DMS53 treated with DMSO at 0.1 percent for 48 hours (cell line): ENCODE results near the gene CACNA1I.

Experiments used
- DNase-seq: peaks from one replicate; lab custom pipeline; 2025; ENCODE audit not compliant: unreplicated experiment; lab: John Stamatoyannopoulos, UW

CACNA1I gene

GRCh38 chr22:39664485-39665200, 94.1 kb downstream of the CACNA1I start:
- DNase-seq = peak; percentile 62

GRCh38 chr22:39665229-39665628, 94.7 kb downstream of the CACNA1I start:
- DNase-seq = no peak

GRCh38 chr22:39665661-39666431, 95.3 kb downstream of the CACNA1I start:
- DNase-seq = no peak

- DNase-seq = no peak
Observed at GRCh38 chr22:39666495-39666894, 95.9 kb downstream of the CACNA1I start.

DNA sequence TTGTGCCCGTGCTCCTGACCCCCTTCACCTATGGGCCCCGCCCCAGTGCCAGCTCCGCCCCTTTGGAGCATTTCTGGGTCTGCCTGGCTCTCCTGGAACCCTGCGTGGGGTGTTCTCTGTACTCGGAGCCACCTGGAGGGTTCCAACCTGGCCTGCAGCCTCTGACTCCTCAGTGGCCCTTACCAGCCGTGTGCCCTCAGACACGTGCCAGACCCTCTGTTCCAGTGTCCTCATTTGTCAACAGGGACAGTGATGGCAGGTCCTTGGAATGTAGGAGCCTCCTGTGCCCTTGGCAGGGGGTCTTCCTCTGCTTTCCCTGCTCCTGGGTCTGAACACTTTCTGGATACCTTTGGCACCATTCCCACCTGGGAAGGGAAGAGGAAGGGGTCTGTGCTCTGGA, 96.4 kb downstream of the CACNA1I start:
- DNase-seq = no peak

GRCh38 chr22:39669432-39669831, 98.9 kb downstream of the CACNA1I start:
- DNase-seq = no peak

GRCh38 chr22:39671936-39672335, 101.4 kb downstream of the CACNA1I start:
- DNase-seq = no peak

DNA sequence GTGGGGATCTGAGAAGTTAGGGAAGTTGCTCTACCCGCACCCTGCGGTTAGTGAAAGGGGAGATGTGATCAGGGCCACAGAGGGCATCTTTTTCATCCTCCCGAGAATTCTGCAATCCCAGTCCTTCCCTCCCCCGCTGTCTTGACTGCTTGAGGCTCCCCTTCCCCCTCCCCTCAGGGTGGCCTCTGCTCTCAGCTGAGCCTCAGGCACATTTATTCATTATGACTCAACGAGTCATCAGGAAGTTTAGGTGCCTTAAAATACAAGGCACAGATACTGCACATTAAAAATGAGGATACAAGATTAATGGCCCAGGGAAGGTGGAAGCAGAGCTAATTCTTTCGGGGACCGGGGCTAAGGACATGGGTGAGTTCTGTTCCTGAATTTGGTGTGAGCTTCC, 104.0 kb downstream of the CACNA1I start:
- DNase-seq = no peak

DNA sequence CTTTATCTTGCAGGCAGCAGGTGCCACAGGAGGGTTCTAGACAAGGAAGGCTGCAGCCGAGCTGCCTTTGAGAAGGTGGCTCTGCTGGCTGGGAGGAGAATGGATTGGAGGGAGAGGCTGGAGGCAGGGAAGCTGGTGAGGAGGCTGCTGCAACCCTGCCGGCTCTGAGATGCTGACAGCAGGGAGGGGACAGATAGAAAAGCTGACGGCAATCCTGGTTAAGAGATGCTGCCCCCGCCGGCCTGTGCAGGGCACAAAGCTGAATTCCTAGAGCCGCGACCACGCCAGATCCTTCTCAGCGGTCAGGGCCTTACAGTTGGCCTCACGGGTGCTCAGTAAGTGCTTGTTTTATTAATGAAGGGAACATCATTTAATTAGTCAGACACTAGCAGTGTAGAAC, 105.4 kb downstream of the CACNA1I start:
- no peak for DNase-seq

- DNase-seq = no peak
Observed at GRCh38 chr22:39677967-39678366, 107.4 kb downstream of the CACNA1I start.

- DNase-seq = no peak
Observed at GRCh38 chr22:39678862-39679490, 108.4 kb downstream of the CACNA1I start.

DNA sequence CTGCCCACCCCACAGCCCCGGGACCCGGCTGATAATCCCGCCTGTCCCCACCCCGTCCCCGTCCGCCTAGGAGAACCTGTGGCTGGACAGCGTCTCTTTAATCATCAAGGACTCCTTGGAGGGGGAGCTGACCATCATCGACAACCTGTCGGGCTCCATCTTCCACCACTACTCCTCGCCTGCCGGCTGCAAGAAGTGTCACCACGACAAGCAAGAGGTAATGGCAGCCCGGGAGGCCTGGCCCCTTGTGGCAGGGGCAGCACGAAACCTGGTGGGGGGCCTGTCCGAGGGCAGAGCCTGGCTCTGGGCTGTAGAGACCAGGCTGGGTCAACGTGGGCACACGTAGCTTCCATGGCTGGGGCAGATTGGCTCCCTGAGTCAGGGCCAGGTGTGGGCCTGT, 109.1 kb downstream of the CACNA1I start:
- no peak for DNase-seq

DNA sequence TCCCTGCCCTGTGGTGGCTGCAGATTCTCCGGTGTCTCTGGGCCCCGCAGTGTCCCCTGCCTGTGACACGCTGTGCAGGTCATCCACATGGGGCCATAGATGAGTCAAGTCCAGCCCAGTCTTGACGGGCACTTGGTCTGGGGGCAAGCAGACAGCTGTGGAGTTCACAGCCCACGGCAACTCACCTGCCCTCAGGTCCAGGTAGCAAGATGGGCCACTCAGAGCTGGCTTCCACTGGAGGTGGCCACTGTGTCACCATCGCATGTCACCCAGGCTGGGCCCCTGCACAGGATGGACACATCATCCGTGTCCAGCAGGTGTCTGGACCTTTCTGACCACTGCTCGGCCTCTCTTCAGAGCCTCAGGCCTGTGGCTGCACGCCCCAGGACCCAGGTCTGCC, 109.9 kb downstream of the CACNA1I start:
- DNase-seq = no peak

DNA sequence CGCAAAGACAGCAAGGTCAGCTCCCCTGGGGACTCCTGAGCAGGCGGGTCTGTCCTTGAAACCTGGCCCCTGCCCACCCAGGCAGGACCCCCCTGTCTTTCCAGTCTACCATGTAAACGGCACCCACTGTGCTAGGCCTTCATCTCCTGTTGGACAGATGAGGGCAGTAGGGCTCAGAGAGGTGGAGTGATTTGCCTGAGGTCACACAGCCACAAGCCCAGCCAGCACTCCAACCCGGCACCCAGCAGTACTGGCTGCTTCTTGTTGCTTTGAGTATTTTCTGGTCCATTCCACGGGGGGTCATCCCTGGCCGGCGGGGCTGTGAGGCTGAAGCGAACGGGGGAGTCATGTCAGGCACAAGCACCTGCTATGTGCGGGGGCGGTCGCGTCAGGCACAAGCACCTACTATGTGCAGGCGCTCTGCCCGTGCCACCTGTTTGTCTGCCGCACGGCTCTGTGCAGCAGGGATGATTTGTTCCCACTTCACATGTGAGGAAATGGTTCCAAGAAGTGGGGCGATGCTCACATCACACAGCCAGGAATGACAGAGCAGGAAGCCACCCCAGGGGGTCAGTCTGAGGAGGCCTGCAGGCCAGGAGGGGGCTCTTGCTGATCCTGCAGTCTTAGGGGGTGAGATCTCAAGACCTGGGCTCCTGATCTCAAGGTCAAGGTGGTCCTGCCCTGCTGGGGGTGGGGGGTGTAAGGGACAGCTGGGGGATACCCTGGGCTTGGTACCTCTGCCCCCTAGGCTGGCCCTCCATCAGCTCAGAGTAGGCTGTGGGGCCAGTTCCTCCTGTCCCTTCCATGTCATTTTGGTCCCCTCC, 110.7 kb downstream of the CACNA1I start:
- DNase-seq = no peak

DNA sequence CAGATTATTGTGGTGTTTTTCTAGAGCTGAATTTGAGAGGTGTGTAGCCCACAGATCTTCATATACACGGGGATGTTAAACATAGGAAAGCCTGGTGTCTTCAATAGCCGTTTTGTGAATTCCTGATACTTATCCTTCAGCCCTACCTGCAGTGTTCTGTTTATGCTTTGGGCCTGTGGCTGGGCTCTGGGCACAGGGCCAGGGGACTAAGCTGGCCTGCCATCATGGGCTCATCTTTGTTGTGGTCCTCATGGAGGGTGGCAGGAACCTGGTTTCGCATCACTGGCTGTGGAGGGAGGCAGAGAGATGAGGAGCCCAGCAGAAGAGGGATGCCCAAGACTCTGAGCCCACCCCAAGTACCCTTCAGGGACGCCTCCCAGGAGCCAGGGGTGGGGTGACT, 112.4 kb downstream of the CACNA1I start:
- DNase-seq = no peak

GRCh38 chr22:39683639-39684038, 113.1 kb downstream of the CACNA1I start:
- DNase-seq = no peak

GRCh38 chr22:39684702-39685281, 114.2 kb downstream of the CACNA1I start:
- no peak for DNase-seq

- no peak for DNase-seq
Observed at GRCh38 chr22:39685336-39686177, 115.0 kb downstream of the CACNA1I start.

DNA sequence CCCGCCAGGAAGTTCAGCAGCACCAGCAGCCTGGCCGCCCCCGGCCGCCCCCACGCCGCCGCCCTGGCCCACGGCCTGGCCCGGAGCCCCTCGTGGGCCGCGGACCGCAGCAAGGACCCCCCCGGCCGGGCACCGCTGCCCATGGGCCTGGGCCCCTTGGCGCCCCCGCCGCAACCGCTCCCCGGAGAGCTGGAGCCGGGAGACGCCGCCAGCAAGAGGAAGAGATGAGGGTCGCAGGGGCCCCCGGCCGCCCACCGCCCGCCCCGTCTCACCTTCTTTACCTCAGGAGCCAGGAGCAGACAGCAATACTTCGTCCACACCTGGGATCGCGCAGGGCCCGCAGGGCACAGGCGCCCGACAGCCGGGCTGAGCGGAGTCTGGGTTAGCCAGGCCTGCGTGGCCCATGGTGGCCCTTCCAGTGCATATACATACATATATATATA, 115.6 kb downstream of the CACNA1I start:
- no peak for DNase-seq
